Hepatocyte (in vitro differentiated cells): Measurements from ENCODE around the gene PSMG4. TPM values are rescaled to one million over a fixed set of nuclear protein-coding genes. Genes with fewer than 3 reads are reported as not detected.

Experiments used
- DNase-seq: peaks from one replicate; pipeline ENCODE4 v3.0.0-alpha.2; 2016; ENCODE audit warnings: low spot score
- H2AFZ ChIP-seq: fragments of 200-600 bp; sonication (generic); 2 replicates; pipeline ENCODE4 v1.6.0; 2016; ENCODE audit warnings: antibody characterized with exemption, mild to moderate bottlenecking
- H3K27ac ChIP-seq: fragments of 200-600 bp; sonication (generic); 2 replicates; pipeline ENCODE4 v1.5.1; 2016; ENCODE audit warnings: mild to moderate bottlenecking
- H3K27me3 ChIP-seq: fragments of 200-600 bp; sonication (generic); 2 replicates; pipeline ENCODE4 v1.6.1; 2016
- H3K36me3 ChIP-seq: fragments of 200-600 bp; sonication (generic); replicated peaks from 2 replicates; pipeline ENCODE4 v1.5.1; 2016; ENCODE audit warnings: low read depth; ENCODE audit not compliant: insufficient read depth
- H3K4me1 ChIP-seq: fragments of 200-600 bp; sonication (generic); 2 replicates; pipeline ENCODE4 v1.5.1; 2016; ENCODE audit warnings: mild to moderate bottlenecking, moderate library complexity; ENCODE audit not compliant: insufficient read depth
- H3K4me2 ChIP-seq: fragments of 200-600 bp; sonication (generic); 2 replicates; pipeline ENCODE4 v1.6.0; 2016
- H3K4me3 ChIP-seq: fragments of 200-600 bp; sonication (generic); 2 replicates; pipeline ENCODE4 v1.5.1; 2016; ENCODE audit warnings: mild to moderate bottlenecking
- H3K79me2 ChIP-seq: fragments of 200-600 bp; sonication (generic); 2 replicates; pipeline ENCODE4 v1.6.0; 2017; ENCODE audit warnings: mild to moderate bottlenecking
- H3K9me2 ChIP-seq: fragments of 200-600 bp; sonication (generic); replicated peaks from 2 replicates; pipeline ENCODE4 v1.6.0; 2017; ENCODE audit warnings: mild to moderate bottlenecking; ENCODE audit not compliant: insufficient read depth
- H3K9me3 ChIP-seq: fragments of 200-600 bp; sonication (generic); 2 replicates; pipeline ENCODE4 v1.5.1; 2016; ENCODE audit warnings: low read depth, mild to moderate bottlenecking
- H4K20me1 ChIP-seq: fragments of 200-600 bp; sonication (generic); 2 replicates; pipeline ENCODE4 v1.6.0; 2016; ENCODE audit warnings: mild to moderate bottlenecking; ENCODE audit not compliant: insufficient read depth, poor library complexity, severe bottlenecking
- EZH2 ChIP-seq: fragments of 200-600 bp; sonication (generic); IDR thresholded peaks from 2 replicates; pipeline ENCODE4 v1.6.1; 2016; ENCODE audit warnings: antibody characterized with exemption, mild to moderate bottlenecking, borderline replicate concordance
- EZH2phosphoT487 ChIP-seq: fragments of 200-600 bp; sonication (generic); IDR thresholded peaks from one replicate; pipeline ENCODE4 v1.6.1; 2018; ENCODE audit warnings: antibody characterized with exemption, mild to moderate bottlenecking, low read depth, moderate library complexity; ENCODE audit not compliant: unreplicated experiment, severe bottlenecking
- WGBS: methylation state at CpG from one replicate; pipeline ENCODE4 v1.1.6; 2016; ENCODE audit warnings: low lambda C conversion rate; ENCODE audit errors: missing lambda C conversion rate; 5-methylcytosine and 5-hydroxymethylcytosine counted together
- polyA plus RNA-seq: library from polyadenylated mRNA; unstranded; fragments of >200 nt; fragmentation: Nextera tagmentation; extraction: Ambion mirVana; gene quantifications from 2 replicates; pipeline ENCODE4 v1.2.1, GENCODE V29; 2016
- total RNA-seq: library from RNA; depleted of rRNA; stranded (reverse); fragments of >200 nt; gene quantifications from 2 replicates; pipeline ENCODE4 v1.2.3, GENCODE V29; 2014
- TF ChIP-seq, protein P1 (sequence below): fragments of 200-600 bp; sonication (generic); IDR thresholded peaks from 2 replicates; pipeline ENCODE4 v1.5.1; 2016; ENCODE audit warnings: antibody characterized with exemption, mild to moderate bottlenecking; ENCODE audit not compliant: poor library complexity

PSMG4 gene
- total and polyA plus RNA-seq, 2 experiments from 2014 or later, result 15.5 to 26.4 TPM

DNA sequence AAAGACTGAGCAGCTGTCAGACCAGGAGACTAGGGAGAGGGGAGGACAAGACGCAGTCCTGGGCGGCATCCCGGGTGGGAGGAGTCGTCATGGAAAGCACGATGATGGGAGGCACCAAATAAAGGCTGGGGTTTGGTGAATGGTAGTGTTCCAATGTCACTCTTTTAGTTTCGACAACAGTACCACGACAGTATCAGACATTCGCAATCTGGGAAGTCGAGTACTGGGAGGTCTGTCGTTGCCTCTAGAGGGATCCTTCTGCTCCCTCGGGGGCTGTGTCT is 32.1 kb downstream of the PSMG4 start:
- no peak for TF ChIP-seq EZH2
- no peak for TF ChIP-seq EZH2phosphoT487
- TF ChIP-seq, protein P1, sequence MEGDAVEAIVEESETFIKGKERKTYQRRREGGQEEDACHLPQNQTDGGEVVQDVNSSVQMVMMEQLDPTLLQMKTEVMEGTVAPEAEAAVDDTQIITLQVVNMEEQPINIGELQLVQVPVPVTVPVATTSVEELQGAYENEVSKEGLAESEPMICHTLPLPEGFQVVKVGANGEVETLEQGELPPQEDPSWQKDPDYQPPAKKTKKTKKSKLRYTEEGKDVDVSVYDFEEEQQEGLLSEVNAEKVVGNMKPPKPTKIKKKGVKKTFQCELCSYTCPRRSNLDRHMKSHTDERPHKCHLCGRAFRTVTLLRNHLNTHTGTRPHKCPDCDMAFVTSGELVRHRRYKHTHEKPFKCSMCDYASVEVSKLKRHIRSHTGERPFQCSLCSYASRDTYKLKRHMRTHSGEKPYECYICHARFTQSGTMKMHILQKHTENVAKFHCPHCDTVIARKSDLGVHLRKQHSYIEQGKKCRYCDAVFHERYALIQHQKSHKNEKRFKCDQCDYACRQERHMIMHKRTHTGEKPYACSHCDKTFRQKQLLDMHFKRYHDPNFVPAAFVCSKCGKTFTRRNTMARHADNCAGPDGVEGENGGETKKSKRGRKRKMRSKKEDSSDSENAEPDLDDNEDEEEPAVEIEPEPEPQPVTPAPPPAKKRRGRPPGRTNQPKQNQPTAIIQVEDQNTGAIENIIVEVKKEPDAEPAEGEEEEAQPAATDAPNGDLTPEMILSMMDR, result no peak

DNA sequence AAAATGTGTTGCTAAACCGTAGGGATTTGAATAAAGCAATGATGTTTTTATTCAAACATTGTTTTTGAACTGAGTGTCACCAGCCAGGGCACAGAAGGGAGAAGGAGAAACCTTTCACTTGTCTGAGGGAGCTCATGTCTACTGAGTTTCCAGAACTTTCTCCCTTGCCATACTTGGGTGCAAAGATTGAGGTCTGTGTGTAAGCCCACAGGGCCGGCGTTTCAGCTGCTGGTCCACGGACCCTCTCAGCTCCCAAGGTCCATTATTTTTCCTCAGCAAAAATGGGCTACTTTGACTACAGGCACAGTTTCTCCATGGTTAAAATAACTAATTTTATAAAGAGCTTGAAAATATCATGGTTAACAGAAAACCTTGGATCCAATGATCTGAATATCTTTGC is 32.6 kb downstream of the PSMG4 start:
- H3K36me3 ChIP-seq, result no peaks in the 10 kb centered on the region
- 98% methylated on average over 4 of the region's 4 CpGs for WGBS
- TF ChIP-seq EZH2, result no peak
- TF ChIP-seq, protein P1, result no peak
- TF ChIP-seq EZH2phosphoT487, result no peak
- no peaks in the 10 kb centered on the region for H3K79me2 ChIP-seq
- H3K4me2 ChIP-seq, result no peak overlapping the region
- no peaks in the 10 kb centered on the region for H3K9me2 ChIP-seq
- DNase-seq, result no peak
- H4K20me1 ChIP-seq, result no peaks in the 10 kb centered on the region
- no peaks in the 10 kb centered on the region for H3K9me3 ChIP-seq
- H3K4me3 ChIP-seq, result no peak overlapping the region
- H2AFZ ChIP-seq, result no peak overlapping the region
- H3K27ac ChIP-seq, result no peak overlapping the region
- no peaks in the 10 kb centered on the region for H3K27me3 ChIP-seq
- no peaks in the 10 kb centered on the region for H3K4me1 ChIP-seq

More for the DNA sequence above, 32.1 kb downstream of the PSMG4 start:
- no peak overlapping the region for H3K27ac ChIP-seq
- H3K9me2 ChIP-seq, result no peaks in the 10 kb centered on the region
- DNase-seq, result no peak
- no peak overlapping the region for H3K4me3 ChIP-seq
- H3K79me2 ChIP-seq, result no peaks in the 10 kb centered on the region
- H3K36me3 ChIP-seq, result no peaks in the 10 kb centered on the region
- WGBS, result 91% methylated on average over 11 of the region's 11 CpGs
- no peaks in the 10 kb centered on the region for H4K20me1 ChIP-seq
- no peak overlapping the region for H3K4me2 ChIP-seq
- H3K27me3 ChIP-seq, result no peaks in the 10 kb centered on the region
- no peaks in the 10 kb centered on the region for H3K9me3 ChIP-seq
- H3K4me1 ChIP-seq, result no peaks in the 10 kb centered on the region
- no peak overlapping the region for H2AFZ ChIP-seq

DNA sequence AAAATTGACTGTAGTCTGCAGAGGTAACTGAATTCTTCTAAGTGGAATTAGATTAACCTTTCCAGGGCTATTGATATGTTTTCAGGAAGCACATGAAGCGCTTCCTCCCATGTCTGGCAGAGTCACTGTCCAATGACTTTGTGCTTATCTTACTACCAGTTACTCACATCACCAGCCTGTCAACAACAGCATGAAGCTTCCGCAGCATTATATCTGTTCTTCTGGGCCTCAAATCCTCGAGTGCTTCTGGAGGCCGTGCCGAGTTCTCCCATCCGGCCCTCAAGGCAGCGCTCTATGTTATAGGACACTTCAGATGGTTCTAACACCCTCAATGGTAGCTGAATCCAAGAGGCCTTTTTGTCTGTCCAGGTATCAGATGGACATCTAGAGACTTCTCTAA is 33.2 kb downstream of the PSMG4 start:
- no peak overlapping the region for H3K4me3 ChIP-seq
- no peaks in the 10 kb centered on the region for H3K9me3 ChIP-seq
- TF ChIP-seq EZH2phosphoT487, result no peak
- TF ChIP-seq, protein P1, result no peak
- no peak for TF ChIP-seq EZH2
- H3K27ac ChIP-seq, result no peak overlapping the region
- no peaks in the 10 kb centered on the region for H3K36me3 ChIP-seq
- H3K9me2 ChIP-seq, result no peaks in the 10 kb centered on the region
- H3K27me3 ChIP-seq, result no peaks in the 10 kb centered on the region
- no peaks in the 10 kb centered on the region for H3K4me1 ChIP-seq
- no peaks in the 10 kb centered on the region for H3K79me2 ChIP-seq
- WGBS, result 83% methylated on average over 7 of the region's 7 CpGs
- H3K4me2 ChIP-seq, result no peak overlapping the region
- no peaks in the 10 kb centered on the region for H4K20me1 ChIP-seq
- no peak for DNase-seq
- H2AFZ ChIP-seq, result no peak overlapping the region
